Activated CD4-positive, alpha-beta T cell treated with anti-CD3 and anti-CD28 coated beads, Interleukin-2, amount 50 U/mL, for 24 hours (primary cell): Measurements from ENCODE around the gene PPP3R1.

Experiments used
- DNase-seq, 2 donors: peaks; one replicate each; pipeline ENCODE4 v3.0.0-alpha.2; 2020; ENCODE audit warnings: low read depth in 1 of 2, low spot score in 1 of 2

Gene PPP3R1

DNA sequence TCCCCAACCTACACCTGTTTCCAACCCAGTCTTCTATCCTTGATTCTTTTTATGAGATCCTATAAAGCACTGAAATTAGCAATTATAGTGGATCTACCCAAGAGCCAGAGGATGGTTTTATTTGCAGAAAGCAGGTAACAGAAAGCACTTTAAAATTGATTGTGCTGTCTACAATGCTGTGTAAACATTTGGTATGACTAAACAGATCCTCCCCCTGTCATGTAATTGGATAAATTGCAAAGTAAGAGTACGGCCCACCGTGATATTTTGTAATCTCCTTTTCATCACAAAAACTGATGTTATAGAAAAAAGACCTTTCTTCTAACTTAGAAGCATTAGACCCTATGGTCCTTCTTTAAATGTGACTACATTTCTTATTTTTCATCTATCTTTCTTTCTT lies 11.3 kb upstream of the PPP3R1 start:
- DNase-seq: no peak

DNA sequence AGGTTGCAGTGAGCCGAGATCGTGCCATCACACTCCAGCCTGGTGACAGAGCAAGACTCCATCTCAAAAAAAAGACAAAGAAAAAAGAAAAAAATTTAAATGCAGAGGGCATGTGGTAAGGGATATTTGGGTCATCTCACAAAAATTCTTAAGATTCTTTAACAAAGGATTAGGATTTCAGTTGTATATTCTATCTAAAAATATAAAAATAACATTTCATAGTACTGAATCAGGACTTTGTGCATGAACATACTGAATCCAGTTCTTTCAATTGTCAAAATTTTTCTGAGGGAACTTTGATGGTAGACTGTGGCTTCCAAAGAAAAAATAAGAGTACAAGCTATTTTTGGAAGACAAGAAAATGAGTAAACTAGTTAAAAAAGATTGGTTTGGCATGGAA lies 6.5 kb upstream of the PPP3R1 start:
- no peak for DNase-seq

DNA sequence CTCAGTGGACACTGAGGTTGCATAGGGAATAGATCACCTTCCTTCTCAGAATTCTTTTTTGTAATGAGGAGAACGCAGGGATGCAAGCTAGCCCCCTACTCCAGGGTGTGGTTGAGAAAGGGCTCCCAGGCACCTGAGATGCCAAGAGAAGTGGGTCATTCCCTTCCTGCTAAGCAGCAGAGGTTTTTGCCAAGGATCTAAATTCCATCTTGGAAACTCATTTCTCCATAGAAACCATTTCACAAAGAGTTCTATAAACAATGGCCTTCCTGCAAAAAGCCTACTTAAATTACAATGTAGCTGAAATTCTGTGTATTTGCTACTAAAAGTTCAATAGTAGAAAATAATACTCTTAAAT lies 3.7 kb upstream of the PPP3R1 start:
- DNase-seq: no peak

DNA sequence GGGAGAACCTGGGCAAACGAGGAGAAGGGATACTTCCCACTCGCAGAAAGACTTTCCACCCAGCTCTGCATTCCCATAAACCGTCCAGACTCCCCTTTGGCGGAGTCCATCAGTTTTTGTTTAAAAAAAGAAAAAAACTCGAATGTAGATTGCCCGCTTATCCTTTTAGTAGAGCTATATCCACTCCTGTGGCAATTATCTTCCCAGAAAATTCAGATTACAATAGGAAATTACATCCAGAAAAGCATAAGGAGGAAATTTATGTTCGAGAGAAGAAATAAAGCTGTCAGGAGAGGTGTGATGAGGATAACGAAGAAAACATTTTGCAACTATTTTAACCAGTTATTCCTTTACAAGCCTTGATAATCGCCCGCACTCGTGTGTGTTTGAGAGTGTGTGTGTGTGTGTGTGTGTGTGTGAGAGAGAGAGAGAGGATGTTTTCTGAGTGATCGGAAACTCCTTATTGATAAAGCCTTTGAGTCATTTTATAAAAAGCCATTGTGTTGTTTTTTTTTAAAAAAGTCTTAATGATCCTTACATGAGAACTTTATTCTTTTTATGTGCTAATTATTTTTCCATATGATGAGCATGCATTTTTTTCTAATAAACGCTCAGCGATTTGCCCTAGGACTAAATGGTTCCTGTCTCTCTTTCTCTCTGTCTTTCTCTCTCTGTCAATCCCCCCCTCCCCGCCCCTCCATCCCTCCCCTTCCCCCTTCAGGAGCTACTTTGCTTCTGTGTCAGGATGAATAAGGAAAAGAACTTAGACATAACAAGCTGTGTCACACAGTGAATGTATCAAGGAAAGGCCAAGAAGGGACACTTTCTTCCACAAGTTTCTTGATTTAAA lies 1.1 kb upstream of the PPP3R1 start:
- DNase-seq: peak in 1 of 2 donors; percentile 14

DNA sequence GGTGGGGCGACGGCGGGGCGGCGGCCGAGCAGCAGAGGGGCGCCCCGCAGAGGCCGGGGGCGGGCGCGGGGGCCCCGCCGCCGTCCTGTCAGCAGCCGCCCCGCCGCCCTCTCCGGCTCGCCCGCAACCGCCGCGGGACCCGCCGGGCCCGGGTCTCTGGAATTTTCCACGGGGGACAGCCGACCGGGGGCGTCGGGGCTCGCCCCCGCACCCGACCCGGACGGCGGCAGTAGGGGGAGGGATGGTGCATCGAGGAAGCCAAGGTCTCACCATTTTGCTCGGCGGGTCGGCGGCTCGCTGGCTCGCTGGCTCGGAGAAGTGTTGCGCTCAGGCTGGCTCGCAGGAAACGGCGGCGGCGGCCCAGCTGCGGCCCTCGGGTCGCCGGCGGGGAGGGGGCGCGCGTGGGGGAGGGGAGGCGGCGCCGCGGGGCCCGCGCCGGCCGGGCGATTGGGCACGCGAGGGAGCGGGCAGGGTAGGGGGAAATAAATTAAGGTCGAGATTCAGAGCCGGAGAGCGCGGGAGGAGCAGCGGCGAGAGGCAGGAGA lies 405 bp downstream of the PPP3R1 start:
- DNase-seq: peak in 1 of 2 donors; percentile 4

DNA sequence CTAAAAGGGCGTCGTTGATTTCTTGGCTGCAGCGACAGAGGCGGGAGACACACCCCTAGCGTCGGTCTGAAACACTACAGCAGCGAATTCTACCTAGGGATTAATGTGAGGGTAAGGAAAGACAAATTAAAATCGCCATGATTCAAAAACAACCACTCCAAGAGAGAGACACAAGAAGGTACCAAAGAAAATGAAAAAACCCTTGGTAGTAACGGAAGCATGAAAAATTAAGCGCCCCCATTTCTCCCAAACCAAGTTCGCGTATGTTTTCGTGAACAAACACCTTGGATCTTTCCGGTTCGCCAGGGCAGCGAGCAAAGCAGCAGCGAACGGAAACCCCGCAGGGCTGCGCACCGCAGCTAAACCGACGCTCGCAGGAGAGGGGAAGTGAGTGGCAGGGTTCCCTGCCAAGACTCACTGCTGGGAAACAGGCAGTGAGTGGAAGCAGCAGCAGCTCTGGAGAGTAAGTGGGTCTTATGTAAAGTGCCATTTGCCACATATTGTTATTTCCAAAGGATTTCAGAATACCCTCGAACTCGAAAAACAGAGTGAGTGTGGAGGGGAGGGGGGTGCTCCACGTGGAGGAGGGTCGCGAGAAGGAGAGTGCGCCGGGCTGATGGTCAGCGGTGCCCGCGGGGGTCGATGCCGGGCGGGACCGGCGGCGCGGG lies 1.0 kb downstream of the PPP3R1 start:
- peak; percentile 29 to 32 for DNase-seq

DNA sequence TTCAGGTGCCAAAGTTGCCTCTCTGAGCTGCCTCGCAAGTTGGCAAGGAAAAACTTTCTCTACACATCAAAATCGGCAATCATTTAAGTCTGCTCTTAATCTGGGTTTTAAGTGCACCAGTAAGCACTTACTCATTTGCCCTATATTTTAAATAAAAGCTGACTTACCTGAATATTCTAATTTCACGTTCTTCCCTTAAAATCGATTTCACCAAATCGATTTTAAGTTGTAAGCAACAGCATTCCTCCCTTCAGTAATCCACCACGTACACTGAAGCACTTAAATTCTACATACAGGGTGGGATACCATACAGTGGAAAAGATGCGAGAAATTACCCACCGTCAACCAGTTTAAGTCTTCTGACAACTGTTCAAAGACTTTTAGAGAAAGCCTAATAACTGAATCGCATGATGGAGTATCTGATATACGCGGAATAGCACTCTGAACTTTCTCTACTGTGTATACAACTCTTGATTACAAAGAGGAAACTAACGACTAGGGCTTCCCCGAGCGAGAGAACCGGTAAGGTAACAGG lies 1.6 kb downstream of the PPP3R1 start:
- peak in 1 of 2 donors; percentile 71 for DNase-seq

DNA sequence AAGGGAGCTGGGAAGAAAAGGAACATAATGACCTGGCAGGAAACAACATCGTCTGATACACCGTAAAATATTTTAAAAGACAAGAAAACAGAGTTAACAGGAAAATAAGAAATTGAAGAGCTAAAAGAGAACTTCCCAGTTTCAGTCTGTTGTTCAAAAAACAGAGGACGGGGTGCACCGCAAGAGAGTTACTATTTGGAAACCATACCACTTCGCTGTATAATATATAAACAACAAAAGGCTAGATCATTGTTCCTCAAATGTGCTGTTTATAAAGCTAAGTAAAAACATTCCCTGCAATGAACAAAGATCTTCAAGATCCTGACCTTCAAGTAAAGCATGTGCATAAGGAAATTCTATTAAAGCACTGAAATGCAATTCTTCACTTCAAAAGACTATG lies 2.1 kb downstream of the PPP3R1 start:
- no peak for DNase-seq

DNA sequence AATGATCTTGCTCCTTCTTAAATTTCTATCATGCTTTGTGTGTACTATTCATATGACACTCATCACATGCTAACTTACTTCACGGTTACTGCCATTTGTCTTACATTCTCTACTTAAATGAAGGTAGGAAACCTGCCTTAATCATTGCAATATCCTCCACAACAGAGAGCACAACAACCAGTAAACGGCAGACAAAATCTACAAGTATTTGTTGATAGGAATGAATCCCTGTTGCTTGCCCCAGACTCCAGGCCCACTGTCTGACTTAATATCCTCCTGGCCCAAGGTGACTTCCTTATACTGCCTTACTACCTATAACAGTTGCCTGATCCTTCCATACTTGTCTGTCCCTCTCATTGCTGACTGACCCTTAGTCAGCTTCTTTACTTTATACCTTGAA lies 3.5 kb downstream of the PPP3R1 start:
- DNase-seq: no peak

DNA sequence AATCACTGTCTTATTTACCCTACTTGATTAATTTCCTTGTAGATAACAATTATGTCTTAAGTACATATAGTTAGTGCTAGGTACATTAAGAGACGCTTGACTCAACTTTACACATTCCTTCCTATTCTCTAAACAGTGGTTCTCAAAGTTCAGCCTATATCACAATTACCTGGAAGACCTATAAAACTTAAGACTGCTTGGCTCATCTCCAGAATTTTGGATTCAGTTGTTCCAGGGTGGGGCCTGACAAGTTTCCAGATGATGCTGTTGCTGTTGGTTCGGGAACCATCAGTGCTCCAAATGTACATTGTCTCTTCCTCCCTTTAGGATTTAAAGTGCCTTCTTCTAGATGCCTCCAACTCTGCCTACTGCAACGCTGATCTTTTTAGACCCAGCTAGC lies 4.0 kb downstream of the PPP3R1 start:
- DNase-seq: no peak

DNA sequence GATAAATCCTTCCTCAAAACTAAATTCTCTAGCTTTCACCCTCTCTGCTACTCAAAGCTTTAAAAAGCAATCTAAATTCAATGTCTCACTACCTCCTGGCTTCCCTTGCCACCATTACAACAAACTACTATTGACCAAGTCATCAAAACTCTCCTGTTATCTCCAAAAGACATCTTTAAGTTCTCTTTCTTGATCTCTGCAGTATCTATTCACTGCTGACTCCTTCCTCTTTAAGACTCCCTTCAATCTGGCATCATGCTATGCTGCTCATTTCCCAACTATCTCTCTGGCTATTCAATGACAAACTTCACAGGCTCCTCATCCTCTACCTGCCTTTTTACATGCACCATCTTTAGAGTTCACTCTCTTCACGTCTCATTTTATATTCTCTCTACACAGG lies 5.9 kb downstream of the PPP3R1 start:
- no peak for DNase-seq

DNA sequence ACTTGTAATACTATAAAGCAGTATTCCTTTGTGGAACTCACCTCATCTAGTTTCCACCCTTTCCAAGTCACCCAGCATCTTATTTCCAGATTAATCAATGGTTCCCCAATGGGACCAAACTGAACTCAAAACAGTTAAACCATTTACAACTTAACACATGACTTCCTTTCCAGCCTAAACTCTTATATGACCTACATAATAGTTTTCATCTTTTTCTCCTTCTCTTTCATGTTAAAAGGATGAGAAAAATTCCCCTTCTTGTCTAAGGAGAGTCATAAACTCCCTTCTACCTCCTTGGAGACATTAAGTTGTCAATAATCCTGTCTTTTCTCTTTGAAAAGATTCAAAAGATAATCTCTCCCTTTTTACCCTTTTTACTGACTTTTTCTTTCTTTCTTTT lies 6.7 kb downstream of the PPP3R1 start:
- no peak for DNase-seq

DNA sequence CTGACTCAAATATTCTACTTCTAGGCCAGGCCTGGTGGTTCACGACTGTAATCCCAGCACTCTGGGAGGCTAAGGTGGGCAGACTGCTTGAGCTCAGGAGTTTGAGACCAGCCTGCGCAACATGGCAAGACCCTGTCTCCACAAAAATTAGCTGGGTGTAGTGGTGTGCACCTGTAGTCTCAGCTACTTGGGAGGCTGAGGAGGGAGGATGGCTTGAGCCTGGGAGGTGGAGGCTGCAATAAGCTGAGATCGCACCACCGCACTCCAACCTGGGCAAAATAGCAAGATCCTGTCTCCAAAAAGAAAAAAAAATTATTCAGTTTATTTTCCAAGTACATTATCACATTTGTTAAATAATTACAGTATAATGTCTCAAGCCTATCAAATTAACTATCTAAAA lies 7.3 kb downstream of the PPP3R1 start:
- no peak for DNase-seq

DNA sequence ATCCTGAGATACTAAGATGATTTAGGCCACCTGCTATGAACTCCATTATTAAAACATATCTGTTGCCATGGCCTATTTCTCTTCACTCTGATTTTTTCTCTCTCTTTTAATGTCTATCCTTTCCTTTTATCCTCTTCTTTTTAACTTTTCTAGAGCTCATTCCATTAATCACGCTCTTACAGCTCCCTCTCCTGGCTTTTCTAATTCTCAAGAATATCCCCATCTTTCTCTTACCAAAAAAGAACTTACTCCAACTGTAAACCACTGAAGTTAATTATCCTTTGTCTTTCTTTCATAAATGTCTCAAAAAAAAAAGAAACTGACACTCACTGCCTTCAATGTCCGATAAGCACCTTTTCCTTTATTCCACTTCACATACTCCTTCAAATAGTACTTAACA lies 7.9 kb downstream of the PPP3R1 start:
- no peak for DNase-seq

DNA sequence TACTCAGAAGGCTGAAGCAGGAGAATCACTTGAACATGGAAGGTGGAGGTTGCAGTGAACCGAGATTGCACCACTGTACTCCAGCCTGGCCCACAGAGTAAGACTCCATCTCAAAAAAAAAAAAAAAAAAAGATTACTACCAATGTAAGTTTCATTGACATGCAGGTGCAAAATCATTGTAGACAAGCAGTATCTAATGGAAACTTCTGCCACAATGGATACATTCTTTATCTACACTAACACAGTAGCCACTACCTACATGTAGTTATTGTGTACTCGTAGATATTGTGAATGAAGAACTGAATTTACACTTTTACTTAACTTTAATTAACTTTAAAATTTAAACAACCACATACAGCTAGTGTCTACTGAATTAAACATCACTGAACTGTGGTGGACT lies 10.6 kb downstream of the PPP3R1 start:
- DNase-seq: no peak

DNA sequence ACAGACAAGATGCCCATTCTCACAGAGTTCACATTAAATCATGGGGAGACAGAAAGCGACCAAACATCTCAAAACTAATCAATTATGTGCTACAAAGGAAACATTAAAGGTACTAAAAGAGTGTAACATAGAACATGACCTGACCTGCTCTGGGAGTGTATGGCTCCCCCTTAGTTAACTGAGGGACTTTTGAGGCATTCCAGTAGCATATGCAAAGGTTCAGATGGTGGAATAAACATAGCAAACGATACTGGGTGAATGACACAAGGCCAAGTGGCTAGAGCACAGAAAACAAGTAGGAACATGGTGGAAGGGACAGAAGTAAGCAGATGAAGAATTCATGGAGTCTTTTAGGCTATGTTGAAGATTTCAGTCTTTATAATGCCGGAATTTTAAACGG lies 11.9 kb downstream of the PPP3R1 start:
- no peak for DNase-seq

DNA sequence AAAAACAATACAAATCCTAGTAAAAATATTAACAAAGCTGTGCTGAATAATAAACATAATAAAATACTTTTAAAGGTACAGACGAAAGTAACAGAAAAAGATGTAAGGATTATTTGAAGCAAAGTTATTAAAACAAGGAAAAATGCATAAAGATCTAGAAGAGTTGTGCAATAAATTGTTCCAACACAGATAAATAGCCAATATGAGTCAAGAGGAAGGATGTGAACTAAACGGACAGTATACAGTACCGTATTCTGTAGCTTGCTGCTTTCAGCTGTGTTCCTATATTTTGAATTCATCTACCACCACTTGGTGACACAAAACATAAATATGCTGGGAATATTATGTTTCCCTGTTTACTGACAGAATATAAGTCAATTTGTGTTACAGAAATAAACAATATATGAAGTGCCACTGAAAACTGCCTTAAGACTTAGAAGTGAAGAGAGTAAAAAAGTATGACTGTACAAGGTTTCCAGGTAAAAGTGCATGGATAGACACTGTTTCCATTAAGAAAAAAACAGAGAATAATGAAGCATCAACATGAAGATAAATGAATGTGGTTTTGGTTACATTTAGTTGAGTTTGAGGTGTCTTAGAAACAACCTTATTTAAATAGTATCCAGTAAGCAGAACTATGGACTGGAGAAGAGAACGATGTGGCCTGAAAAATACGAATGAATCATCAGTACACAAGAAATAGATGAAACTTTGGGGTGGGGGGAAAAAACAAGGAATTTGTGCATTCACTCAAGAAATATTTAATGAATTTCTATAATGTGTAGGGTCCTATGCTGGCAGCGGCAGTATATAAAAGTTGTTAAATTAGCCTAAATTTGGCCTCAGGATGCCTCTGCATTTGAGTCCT lies 13.1 kb downstream of the PPP3R1 start:
- no peak for DNase-seq

DNA sequence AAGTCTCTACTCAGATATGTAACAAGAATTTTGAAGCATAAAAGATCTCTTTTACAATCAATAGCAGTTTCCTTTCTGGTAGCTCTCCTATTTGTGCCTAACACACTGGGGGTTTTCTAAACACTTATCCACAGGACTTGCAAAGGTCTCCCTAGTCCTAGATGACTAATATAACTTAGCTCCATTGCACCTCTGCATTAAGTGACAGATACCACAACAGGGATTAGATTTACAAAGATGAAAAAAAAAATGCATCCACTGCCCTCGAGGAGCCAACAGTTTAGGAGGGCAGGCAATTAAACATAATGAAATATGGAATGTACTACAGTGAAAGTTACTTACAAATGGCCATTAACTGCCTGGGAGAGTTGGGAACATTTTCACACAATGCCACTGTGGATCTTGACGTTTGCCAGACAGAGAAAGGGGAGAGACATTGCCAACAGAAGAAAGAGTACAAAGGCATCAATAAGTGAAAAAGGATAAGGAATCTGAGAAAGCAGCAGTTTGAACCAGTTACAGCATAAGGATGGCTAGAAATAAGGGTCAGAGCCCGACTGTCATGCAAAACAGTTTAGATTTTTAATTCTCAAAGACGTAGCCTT lies 14.3 kb downstream of the PPP3R1 start:
- DNase-seq: no peak

DNA sequence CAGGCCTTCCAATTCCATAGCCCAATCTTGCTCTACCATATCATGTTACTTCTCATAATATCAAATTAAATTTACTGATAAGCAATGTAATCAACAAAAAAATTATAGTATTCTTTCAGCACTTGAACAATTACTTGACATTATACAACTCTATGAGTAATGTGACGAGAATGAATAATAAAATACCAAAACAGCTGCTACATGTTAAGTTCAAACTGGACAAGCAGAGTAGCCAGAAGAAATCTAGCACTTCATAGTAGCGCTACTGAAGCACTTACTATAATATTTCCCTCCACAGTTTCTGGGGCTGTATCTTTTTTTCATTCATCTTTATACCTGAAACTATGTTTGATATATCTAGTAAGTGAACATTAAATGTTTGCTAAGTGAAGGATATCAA lies 14.9 kb downstream of the PPP3R1 start:
- no peak for DNase-seq

DNA sequence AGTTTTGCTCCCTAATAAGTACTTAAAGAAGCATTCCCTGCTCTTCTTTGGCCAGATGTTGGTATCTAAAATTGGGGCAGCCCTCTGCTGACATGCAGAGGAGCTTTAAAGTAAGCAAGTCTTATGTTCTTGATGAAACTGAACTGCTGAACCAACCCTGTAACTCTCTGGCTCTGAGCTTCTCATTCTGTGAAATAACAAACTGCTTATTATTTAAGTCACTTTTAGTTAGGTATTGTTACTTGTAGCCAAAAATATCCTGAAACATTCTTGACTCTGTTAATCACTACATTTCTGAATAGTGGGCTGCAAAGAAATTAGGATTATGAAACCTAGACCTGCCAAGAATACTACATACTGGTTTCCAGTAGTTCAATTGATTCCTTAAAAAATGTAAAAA lies 15.5 kb downstream of the PPP3R1 start:
- DNase-seq: no peak
